IPS-18a (cell line): Measurements from ENCODE around the gene LEPROT.

Experiments
- H3K27ac ChIP-seq: one replicate; pipeline ENCODE4 v1.5.1; 2013; ENCODE audit warnings: low read length
- H3K27me3 ChIP-seq: one replicate; pipeline ENCODE4 v1.6.1; 2013; ENCODE audit warnings: mild to moderate bottlenecking, low read length; ENCODE audit not compliant: control insufficient read depth, insufficient read depth
- H3K36me3 ChIP-seq: one replicate; pipeline ENCODE4 v1.6.1; 2013; ENCODE audit warnings: low read depth, low read length; ENCODE audit not compliant: control insufficient read depth
- H3K4me1 ChIP-seq: one replicate; pipeline ENCODE4 v1.6.1; 2013; ENCODE audit warnings: low read depth, low read length; ENCODE audit not compliant: control insufficient read depth
- H3K4me3 ChIP-seq: one replicate; pipeline ENCODE4 v1.5.1; 2013; ENCODE audit warnings: low read length
- H3K9ac ChIP-seq: one replicate; pipeline ENCODE4 v1.6.1; 2013; ENCODE audit warnings: mild to moderate bottlenecking, low read length, moderate library complexity
- H3K9me3 ChIP-seq: one replicate; pipeline ENCODE4 v1.6.1; 2013; ENCODE audit warnings: low read depth, low read length; ENCODE audit not compliant: control insufficient read depth

Gene LEPROT

GRCh38 chr1:65483993-65484754 lies 63.7 kb downstream of the LEPROT start:
- no peak overlapping the region for H3K27ac ChIP-seq
- no peaks in the 10 kb centered on the region for H3K9me3 ChIP-seq
- H3K4me3 ChIP-seq = no peak overlapping the region
- H3K9ac ChIP-seq = no peak overlapping the region
- no peaks in the 10 kb centered on the region for H3K4me1 ChIP-seq
- H3K27me3 ChIP-seq = no peaks in the 10 kb centered on the region
- H3K36me3 ChIP-seq = no peaks in the 10 kb centered on the region
